ENCODE measurements around the gene RAB25.

DNA sequence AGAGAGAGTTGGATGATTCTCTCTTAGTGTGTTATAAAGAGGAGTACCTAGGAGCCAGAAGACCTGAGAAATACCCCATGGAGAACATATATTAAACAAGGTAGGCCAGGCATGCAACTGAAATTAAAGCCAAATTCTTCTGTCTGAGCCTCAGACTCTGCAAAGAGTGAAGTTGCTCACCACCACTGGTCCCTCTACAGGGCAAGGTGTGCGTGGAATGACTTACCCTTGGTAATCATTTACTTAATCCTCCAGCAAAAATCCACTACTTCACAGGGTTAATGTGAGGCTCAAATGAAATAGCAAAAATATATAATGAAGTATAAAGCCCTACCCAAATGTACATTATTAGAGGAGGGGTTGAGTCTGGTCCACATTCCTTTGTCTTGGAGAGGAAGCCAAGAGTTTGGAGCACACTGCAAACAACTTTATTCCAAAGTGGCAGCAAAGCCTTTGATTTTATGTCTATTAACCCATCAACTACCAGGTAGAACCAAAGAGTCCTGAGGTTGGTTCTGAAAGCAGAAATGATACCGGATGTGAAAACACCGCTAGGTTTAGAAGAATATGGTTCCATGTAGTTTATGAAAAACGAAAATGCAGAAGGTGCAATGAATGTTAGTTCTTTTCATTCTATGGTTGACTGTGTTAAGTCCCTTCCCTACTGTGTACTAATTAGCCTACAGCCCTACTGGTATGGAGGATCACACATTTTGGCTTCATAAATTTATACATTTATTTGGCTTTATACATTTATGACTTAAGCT, 48.7 kb upstream of the RAB25 start:
- TF ChIP-seq, protein P1, sequence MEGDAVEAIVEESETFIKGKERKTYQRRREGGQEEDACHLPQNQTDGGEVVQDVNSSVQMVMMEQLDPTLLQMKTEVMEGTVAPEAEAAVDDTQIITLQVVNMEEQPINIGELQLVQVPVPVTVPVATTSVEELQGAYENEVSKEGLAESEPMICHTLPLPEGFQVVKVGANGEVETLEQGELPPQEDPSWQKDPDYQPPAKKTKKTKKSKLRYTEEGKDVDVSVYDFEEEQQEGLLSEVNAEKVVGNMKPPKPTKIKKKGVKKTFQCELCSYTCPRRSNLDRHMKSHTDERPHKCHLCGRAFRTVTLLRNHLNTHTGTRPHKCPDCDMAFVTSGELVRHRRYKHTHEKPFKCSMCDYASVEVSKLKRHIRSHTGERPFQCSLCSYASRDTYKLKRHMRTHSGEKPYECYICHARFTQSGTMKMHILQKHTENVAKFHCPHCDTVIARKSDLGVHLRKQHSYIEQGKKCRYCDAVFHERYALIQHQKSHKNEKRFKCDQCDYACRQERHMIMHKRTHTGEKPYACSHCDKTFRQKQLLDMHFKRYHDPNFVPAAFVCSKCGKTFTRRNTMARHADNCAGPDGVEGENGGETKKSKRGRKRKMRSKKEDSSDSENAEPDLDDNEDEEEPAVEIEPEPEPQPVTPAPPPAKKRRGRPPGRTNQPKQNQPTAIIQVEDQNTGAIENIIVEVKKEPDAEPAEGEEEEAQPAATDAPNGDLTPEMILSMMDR (IDR thresholded peaks at IDR 0.05): no peak
- TF ChIP-seq POLR2A (IDR thresholded peaks at IDR 0.05): no peak
